Measurements from ENCODE around the gene ADCY9.
"Not testable (repeated sequence)": the region's sequence is repeated elsewhere in the genome, so short reads cannot be mapped to it uniquely, and the experiment has no call there.

- TF ChIP-seq, protein P1, sequence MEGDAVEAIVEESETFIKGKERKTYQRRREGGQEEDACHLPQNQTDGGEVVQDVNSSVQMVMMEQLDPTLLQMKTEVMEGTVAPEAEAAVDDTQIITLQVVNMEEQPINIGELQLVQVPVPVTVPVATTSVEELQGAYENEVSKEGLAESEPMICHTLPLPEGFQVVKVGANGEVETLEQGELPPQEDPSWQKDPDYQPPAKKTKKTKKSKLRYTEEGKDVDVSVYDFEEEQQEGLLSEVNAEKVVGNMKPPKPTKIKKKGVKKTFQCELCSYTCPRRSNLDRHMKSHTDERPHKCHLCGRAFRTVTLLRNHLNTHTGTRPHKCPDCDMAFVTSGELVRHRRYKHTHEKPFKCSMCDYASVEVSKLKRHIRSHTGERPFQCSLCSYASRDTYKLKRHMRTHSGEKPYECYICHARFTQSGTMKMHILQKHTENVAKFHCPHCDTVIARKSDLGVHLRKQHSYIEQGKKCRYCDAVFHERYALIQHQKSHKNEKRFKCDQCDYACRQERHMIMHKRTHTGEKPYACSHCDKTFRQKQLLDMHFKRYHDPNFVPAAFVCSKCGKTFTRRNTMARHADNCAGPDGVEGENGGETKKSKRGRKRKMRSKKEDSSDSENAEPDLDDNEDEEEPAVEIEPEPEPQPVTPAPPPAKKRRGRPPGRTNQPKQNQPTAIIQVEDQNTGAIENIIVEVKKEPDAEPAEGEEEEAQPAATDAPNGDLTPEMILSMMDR (IDR thresholded peaks at IDR 0.05; ENCODE audit: poor library complexity, severe bottlenecking) = not testable (repeated sequence)
- TF ChIP-seq REST (IDR thresholded peaks at IDR 0.05; ENCODE audit: borderline replicate concordance); RAD21 (conservative IDR thresholded peaks at IDR 0.05); EZH2 (IDR thresholded peaks at IDR 0.05; ENCODE audit: borderline replicate concordance, insufficient read depth, low read length, poor library complexity, severe bottlenecking); POLR2AphosphoS5 (IDR thresholded peaks at IDR 0.05); EP300 (conservative IDR thresholded peaks at IDR 0.05; ENCODE audit: poor library complexity, severe bottlenecking); SMC3 (conservative IDR thresholded peaks at IDR 0.05; ENCODE audit: poor library complexity); TAF1 (IDR thresholded peaks at IDR 0.05; ENCODE audit: low read depth): not testable (repeated sequence)
Observed at GRCh38 chr16:3951380-3951779, 164.9 kb downstream of the ADCY9 start.

Data from neural cell (in vitro differentiated cells).